Tibial artery (tissue), 4 donors: Measurements from ENCODE around the gene CHST8.
"Not testable (repeated sequence)": the region's sequence is repeated elsewhere in the genome, so short reads cannot be mapped to it uniquely, and the experiment has no call there.

Experiments
- DNase-seq, 2 donors: peaks; one replicate each; pipeline ENCODE4 v3.0.0-alpha.2; 2019
- H3K27ac ChIP-seq, 2 donors: fragments of 200-600 bp; sonication (generic) in 1 of 2; 1 replicate in 1 of 2; 2 replicates in 1 of 2; pipeline ENCODE4 v1.5.1; 2018 to 2019; ENCODE audit warnings: mild to moderate bottlenecking in 1 of 2
- H3K27me3 ChIP-seq, 2 donors: fragments of 200-600 bp; sonication (generic) in 1 of 2; one replicate each; pipeline versions ENCODE4 v1.5.1 to v1.6.0; 2016 to 2019
- H3K36me3 ChIP-seq, 3 donors: fragments of 200-600 bp; sonication (generic) in 2 of 3; one replicate each; pipeline ENCODE4 v1.5.1; 2016 to 2019; ENCODE audit warnings: mild to moderate bottlenecking in 2 of 3
- H3K4me1 ChIP-seq, 4 donors: fragments of 200-600 bp; sonication (generic) in 2 of 4; 1 replicate in 3 of 4; 2 replicates in 1 of 4; pipeline ENCODE4 v1.5.1; 2016 to 2019
- H3K4me3 ChIP-seq, 2 donors: fragments of 200-600 bp; sonication (generic) in 1 of 2; 1 replicate in 1 of 2; 2 replicates in 1 of 2; pipeline ENCODE4 v1.5.1; 2018 to 2019; ENCODE audit warnings: mild to moderate bottlenecking in 2 of 2
- H3K9me3 ChIP-seq, 3 donors: fragments of 200-600 bp; sonication (generic) in 1 of 3; one replicate each; pipeline ENCODE4 v1.5.1; 2016 to 2019
- CTCF ChIP-seq, 2 experiments: fragments of 200-600 bp in 1 of 2; fragments of 450-650 bp in 1 of 2; IDR thresholded peaks; one replicate each; pipeline ENCODE4 v1.5.1; 2017 to 2019; ENCODE audit warnings: antibody characterized with exemption in 2 of 2, mild to moderate bottlenecking in 1 of 2, moderate library complexity in 1 of 2
- intact Hi-C: fragments of 100-400 bp; cut with DNase I; formaldehyde crosslinking; loops from one replicate; pipeline ENCODE4 v1.15.0; 2023; ENCODE audit warnings: low total_unique reads

The CHST8 gene

GRCh38 chr19:33602576-33603204 lies 19.1 kb upstream of the CHST8 start:
- no peak for TF ChIP-seq CTCF (IDR thresholded peaks at IDR 0.05)
- DNase-seq: no peak
- H3K27me3 ChIP-seq: peaks cover 0 to 4% of the 10 kb centered on the region in 2 donors
- no peaks in the 10 kb centered on the region for H3K36me3 ChIP-seq
- H3K4me1 ChIP-seq: no peaks in the 10 kb centered on the region
- intact Hi-C loops: no loop called here
- H3K27ac ChIP-seq: no peak overlapping the region
- no peak overlapping the region for H3K4me3 ChIP-seq
- H3K9me3 ChIP-seq: peaks cover 6 to 35% (median 18%) of the 10 kb centered on the region in 3 donors

GRCh38 chr19:33603377-33603776 lies 18.4 kb upstream of the CHST8 start:
- no peak for TF ChIP-seq CTCF (IDR thresholded peaks at IDR 0.05)
- no peaks in the 10 kb centered on the region for H3K36me3 ChIP-seq
- intact Hi-C loops: no loop called here
- H3K9me3 ChIP-seq: peaks cover 6 to 35% (median 18%) of the 10 kb centered on the region in 3 donors
- H3K4me1 ChIP-seq: no peaks in the 10 kb centered on the region
- H3K27me3 ChIP-seq: peaks cover 0 to 4% of the 10 kb centered on the region in 2 donors
- no peak overlapping the region for H3K4me3 ChIP-seq
- DNase-seq: no peak
- H3K27ac ChIP-seq: no peak overlapping the region

- H3K27ac ChIP-seq: no peak overlapping the region
- no peak for DNase-seq
- H3K36me3 ChIP-seq: no peaks in the 10 kb centered on the region
- H3K9me3 ChIP-seq: peaks cover 6 to 27% (median 18%) of the 10 kb centered on the region in 3 donors
- TF ChIP-seq CTCF (IDR thresholded peaks at IDR 0.05): no peak
- intact Hi-C loops: no loop called here
- peaks cover 0 to 4% of the 10 kb centered on the region in 2 donors for H3K27me3 ChIP-seq
- no peak overlapping the region for H3K4me3 ChIP-seq
- H3K4me1 ChIP-seq: no peaks in the 10 kb centered on the region
Observed at GRCh38 chr19:33604651-33605050, 17.1 kb upstream of the CHST8 start.

- H3K9me3 ChIP-seq: peaks cover 6 to 29% (median 15%) of the 10 kb centered on the region in 3 donors
- H3K4me1 ChIP-seq, H3K4me3 ChIP-seq, H3K27me3 ChIP-seq, intact Hi-C loops, H3K36me3 ChIP-seq, DNase-seq, H3K27ac ChIP-seq: not testable (repeated sequence)
Observed at GRCh38 chr19:33605803-33606295, 15.9 kb upstream of the CHST8 start.

- intact Hi-C loops: no loop called here
Observed at GRCh38 chr19:33606556-33606955, 15.2 kb upstream of the CHST8 start.

More at GRCh38 chr19:33606556-33606955, 15.2 kb upstream of the CHST8 start:
- Histone ChIP-seq H3K27me3 (no peaks in the 10 kb centered on the region), H3K27ac (no peak overlapping the region), H3K4me1 (no peaks in the 10 kb centered on the region), H3K36me3 (no peaks in the 10 kb centered on the region), H3K9me3 (peaks cover 5 to 22% (median 8%) of the 10 kb centered on the region in 3 donors), H3K4me3 (no peak overlapping the region)
- DNase-seq: no peak
- no peak for TF ChIP-seq CTCF (IDR thresholded peaks at IDR 0.05)
